NCI-H2196 treated with DMSO at 0.1 percent for 48 hours (cell line): ENCODE data around the gene TRIM66.

ENCODE experiments used
- DNase-seq: peaks from one replicate; lab custom pipeline; 2025; ENCODE audit not compliant: unreplicated experiment; lab: John Stamatoyannopoulos, UW

Gene TRIM66

DNA sequence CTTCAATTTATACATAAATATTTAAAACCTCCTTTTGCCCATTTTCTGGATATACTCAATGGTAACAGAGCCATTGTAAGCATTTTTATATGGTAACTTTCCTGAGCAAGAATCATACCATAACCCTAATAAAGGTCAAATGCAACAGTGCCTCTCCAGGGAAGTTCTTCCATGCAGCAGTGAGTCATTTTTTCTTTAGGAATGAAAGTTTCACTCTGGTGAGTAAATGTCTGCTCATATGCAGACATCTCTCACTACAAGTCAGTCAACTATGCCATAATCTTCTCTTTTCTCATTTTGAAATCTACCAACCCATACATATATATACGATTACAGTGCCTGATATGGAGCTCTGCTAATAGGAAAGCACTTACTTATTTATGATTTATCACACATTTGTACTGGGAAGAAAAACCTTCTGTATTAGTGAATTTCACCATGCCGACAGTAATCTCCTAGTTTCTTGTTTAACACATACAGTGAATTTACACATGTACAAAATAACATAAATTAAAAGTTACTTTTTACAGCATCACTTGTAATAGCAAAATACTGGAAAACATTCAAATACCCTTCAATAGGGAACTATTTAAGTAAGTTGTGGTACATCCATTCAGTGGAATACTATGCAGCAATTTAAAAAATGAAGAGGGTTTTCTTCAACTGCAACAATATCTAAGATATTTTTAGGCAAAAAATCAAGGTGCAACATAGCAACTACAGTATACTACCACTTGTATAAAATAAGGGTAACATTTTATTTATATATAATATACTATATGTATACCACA lies 104.5 kb downstream of the TRIM66 start:
- DNase-seq: no peak

DNA sequence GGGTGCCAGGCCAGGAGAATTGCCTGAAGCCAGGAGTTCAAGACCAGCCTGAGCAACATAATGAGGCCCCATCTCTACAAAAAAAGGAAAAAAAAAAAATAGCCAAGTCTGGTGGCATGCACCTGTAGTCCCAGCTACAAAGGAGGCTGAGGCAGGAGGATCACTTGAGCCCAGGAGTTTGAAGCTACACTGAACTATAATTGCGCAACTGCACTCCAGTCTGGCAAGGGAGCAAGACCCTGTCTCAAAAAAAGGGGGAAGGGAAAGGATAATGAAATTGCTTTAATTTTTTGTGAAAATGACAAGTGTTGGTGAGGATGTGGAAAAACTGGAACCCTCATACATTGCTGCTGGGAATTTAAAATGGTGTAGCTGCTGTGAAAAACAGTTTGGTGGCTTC lies 107.7 kb downstream of the TRIM66 start:
- no peak for DNase-seq

DNA sequence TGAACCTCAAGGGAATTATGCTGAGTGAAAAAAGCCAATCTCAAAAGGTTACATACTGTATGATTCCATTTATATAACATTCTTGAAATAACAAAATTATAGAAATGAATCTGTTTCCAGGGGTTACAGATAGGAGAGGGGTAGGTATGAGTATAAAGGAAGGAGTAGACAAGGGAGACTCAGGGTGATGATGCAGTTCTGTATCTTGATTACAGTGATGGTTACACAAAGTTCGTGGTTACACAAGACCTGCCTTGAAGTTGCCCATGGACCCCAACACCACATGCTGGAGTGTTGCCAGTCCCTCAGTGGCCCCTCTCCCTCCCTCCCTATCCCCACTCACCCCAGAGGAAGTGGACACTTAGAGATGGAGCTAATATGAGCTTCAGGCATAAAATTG lies 108.7 kb downstream of the TRIM66 start:
- DNase-seq: no peak

DNA sequence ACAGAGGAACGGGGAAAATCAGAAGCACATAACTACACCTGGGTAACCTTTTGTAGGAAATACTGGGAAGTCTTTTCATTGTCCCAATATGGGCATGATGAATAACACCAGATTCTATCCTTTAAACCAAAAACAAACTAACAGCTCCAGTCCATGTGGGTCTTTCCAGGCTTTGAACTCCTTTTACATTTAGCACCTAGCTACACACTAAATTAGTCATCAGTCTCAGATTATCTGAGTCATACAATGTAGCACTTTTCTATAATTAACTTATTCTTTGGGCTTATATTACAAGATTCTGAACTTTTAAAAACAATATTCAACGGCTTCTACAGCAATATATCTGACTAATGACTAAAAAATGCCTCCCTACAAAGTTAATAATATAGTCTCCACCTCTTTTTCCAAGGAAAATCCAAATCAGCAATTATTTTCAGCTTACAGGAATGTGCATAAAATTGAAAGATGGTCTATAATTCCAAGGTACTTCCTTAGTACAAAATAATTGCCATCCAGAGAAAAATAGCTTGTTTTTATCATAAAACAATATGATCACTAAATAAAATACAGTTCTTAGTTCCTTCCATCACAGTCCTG lies 114.8 kb downstream of the TRIM66 start:
- no peak for DNase-seq

DNA sequence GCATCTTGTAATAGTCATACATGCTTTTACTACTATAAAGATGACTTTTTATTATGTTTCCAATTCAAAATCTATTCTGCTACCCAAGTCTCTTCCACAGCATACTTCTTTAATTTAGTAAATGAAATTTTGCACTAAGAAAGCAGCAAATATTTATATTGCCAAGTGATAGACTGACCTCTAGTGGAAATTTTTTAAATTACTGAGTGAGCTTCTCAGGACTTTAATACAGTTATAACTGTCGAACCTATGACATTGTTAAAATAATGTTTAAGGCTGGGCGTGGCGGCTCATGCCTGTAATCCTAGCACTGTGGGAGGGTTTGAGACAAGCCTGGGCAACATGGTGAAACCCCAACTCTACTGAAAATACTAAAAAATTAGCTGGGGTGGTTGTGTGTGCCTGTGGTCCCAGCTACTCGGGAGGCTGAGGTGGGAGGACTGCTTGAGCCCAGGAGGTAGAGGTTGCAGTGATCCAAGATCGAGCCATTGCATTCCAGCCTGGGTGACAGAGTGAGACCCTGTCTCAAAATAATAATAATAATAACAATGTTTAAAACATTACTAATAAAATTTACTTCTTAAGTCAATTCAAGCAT lies 115.8 kb downstream of the TRIM66 start:
- no peak for DNase-seq

DNA sequence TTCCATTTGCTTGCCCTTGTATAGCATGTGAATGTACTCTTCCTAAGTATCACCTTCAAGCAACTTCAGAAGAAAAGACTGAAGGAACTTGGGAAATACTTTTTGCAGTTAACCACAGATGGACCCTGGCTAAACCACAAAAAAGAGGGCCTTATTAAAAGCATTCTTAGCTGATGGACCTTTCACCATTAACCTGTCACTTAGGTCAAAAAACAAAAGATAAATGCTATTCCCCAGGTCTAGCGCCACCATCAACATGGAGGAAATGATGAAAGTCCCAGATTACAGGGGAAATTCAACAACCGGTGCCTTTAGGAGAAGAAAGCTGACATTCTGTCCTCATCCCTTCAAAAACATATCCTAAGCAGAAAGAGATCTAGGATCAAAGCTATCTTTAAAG lies 117.9 kb downstream of the TRIM66 start:
- no peak for DNase-seq
